ENCODE data around the gene DHX15. TPM values are rescaled to one million over a fixed set of nuclear protein-coding genes. Genes with fewer than 3 reads are reported as not detected.

Gene DHX15
- total RNA-seq, 1 donor from 2014 or later: 130 TPM

GRCh38 chr4:24535399-24535798, 49.0 kb downstream of the DHX15 start:
- peaks cover 10% of the 10 kb centered on the region for H3K36me3 Mint-ChIP-seq (ENCODE audit: low read depth, unreplicated experiment)
- H3K27me3 Mint-ChIP-seq (ENCODE audit: low read depth, unreplicated experiment): no peaks in the 10 kb centered on the region
- H3K4me3 Mint-ChIP-seq (ENCODE audit: unreplicated experiment): no peak overlapping the region
- H3K27ac Mint-ChIP-seq (ENCODE audit: unreplicated experiment): peak overlapping the region; percentile 42
- Histone ChIP-seq H3K9ac (ENCODE audit: low read length) (no peak overlapping the region), H3K4me1 (ENCODE audit: insufficient read depth, low read length) (no peaks in the 10 kb centered on the region), H3K4me2 (ENCODE audit: low read length) (no peak overlapping the region), H3K27ac (ENCODE audit: low read depth, low read length) (no peak overlapping the region), H2AFZ (ENCODE audit: low read depth, low read length) (no peak overlapping the region), H3K79me2 (ENCODE audit: insufficient read depth, low read length) (peaks cover 88% of the 10 kb centered on the region), H3K4me3 (ENCODE audit: insufficient read depth, low read depth, low read length) (no peak overlapping the region), H3K27me3 (ENCODE audit: insufficient read depth, low read length) (no peaks in the 10 kb centered on the region), H4K20me1 (ENCODE audit: insufficient read depth, low read length) (peaks cover 37% of the 10 kb centered on the region), H3K9me3 (ENCODE audit: insufficient read depth, low read depth, low read length) (no peaks in the 10 kb centered on the region), H3K36me3 (ENCODE audit: insufficient read depth, low read length) (peaks cover 46% of the 10 kb centered on the region)
- FAIRE-seq (no peak), DNase-seq (ENCODE audit: low read depth) (no peak)
- TF ChIP-seq CTCF (IDR thresholded peaks at IDR 0.05; ENCODE audit: insufficient read depth, low read depth, low read length) (no peak), EZH2 (IDR thresholded peaks at IDR 0.05; ENCODE audit: insufficient read depth, low read length) (no peak)
- H3K9me3 Mint-ChIP-seq (ENCODE audit: unreplicated experiment): no peaks in the 10 kb centered on the region
- peaks cover 9% of the 10 kb centered on the region for H3K4me1 Mint-ChIP-seq (ENCODE audit: low read depth, unreplicated experiment)

GRCh38 chr4:24533364-24533763, 51.0 kb downstream of the DHX15 start:
- Histone ChIP-seq H3K9ac (ENCODE audit: low read length) (no peak overlapping the region), H3K4me2 (ENCODE audit: low read length) (no peak overlapping the region), H3K4me1 (ENCODE audit: insufficient read depth, low read length) (no peaks in the 10 kb centered on the region), H3K79me2 (ENCODE audit: insufficient read depth, low read length) (peaks cover 77% of the 10 kb centered on the region), H3K9me3 (ENCODE audit: insufficient read depth, low read depth, low read length) (no peaks in the 10 kb centered on the region), H3K36me3 (ENCODE audit: insufficient read depth, low read length) (peaks cover 38% of the 10 kb centered on the region), H3K27ac (ENCODE audit: low read depth, low read length) (no peak overlapping the region), H4K20me1 (ENCODE audit: insufficient read depth, low read length) (peaks cover 38% of the 10 kb centered on the region), H3K4me3 (ENCODE audit: insufficient read depth, low read depth, low read length) (no peak overlapping the region), H3K27me3 (ENCODE audit: insufficient read depth, low read length) (no peaks in the 10 kb centered on the region), H2AFZ (ENCODE audit: low read depth, low read length) (no peak overlapping the region)
- H3K9me3 Mint-ChIP-seq (ENCODE audit: unreplicated experiment): no peaks in the 10 kb centered on the region
- H3K36me3 Mint-ChIP-seq (ENCODE audit: low read depth, unreplicated experiment): peaks cover 13% of the 10 kb centered on the region
- TF ChIP-seq CTCF (IDR thresholded peaks at IDR 0.05; ENCODE audit: insufficient read depth, low read depth, low read length) (no peak), EZH2 (IDR thresholded peaks at IDR 0.05; ENCODE audit: insufficient read depth, low read length) (no peak)
- peak overlapping the region; percentile 29 for H3K27ac Mint-ChIP-seq (ENCODE audit: unreplicated experiment)
- H3K27me3 Mint-ChIP-seq (ENCODE audit: low read depth, unreplicated experiment): no peaks in the 10 kb centered on the region
- H3K4me1 Mint-ChIP-seq (ENCODE audit: low read depth, unreplicated experiment): peaks cover 9% of the 10 kb centered on the region
- no peak overlapping the region for H3K4me3 Mint-ChIP-seq (ENCODE audit: unreplicated experiment)
- no peak for FAIRE-seq
- DNase-seq (ENCODE audit: low read depth): no peak

- Histone ChIP-seq H2AFZ (ENCODE audit: low read depth, low read length) (no peak overlapping the region), H3K79me2 (ENCODE audit: insufficient read depth, low read length) (peaks cover 62% of the 10 kb centered on the region), H3K9ac (ENCODE audit: low read length) (no peak overlapping the region), H3K27ac (ENCODE audit: low read depth, low read length) (no peak overlapping the region), H3K36me3 (ENCODE audit: insufficient read depth, low read length) (peaks cover 46% of the 10 kb centered on the region), H3K4me2 (ENCODE audit: low read length) (no peak overlapping the region), H3K9me3 (ENCODE audit: insufficient read depth, low read depth, low read length) (no peaks in the 10 kb centered on the region), H3K4me1 (ENCODE audit: insufficient read depth, low read length) (no peaks in the 10 kb centered on the region), H4K20me1 (ENCODE audit: insufficient read depth, low read length) (peaks cover 26% of the 10 kb centered on the region), H3K4me3 (ENCODE audit: insufficient read depth, low read depth, low read length) (no peak overlapping the region), H3K27me3 (ENCODE audit: insufficient read depth, low read length) (no peaks in the 10 kb centered on the region)
- Mint-ChIP-seq H3K9me3 (ENCODE audit: unreplicated experiment) (no peaks in the 10 kb centered on the region), H3K36me3 (ENCODE audit: low read depth, unreplicated experiment) (peaks cover 4% of the 10 kb centered on the region), H3K4me3 (ENCODE audit: unreplicated experiment) (no peak overlapping the region), H3K27me3 (ENCODE audit: low read depth, unreplicated experiment) (no peaks in the 10 kb centered on the region), H3K4me1 (ENCODE audit: low read depth, unreplicated experiment) (no peaks in the 10 kb centered on the region), H3K27ac (ENCODE audit: unreplicated experiment) (no peak overlapping the region)
- no peak for DNase-seq (ENCODE audit: low read depth)
- no peak for TF ChIP-seq CTCF (IDR thresholded peaks at IDR 0.05; ENCODE audit: insufficient read depth, low read depth, low read length)
- TF ChIP-seq EZH2 (IDR thresholded peaks at IDR 0.05; ENCODE audit: insufficient read depth, low read length): no peak
- FAIRE-seq: no peak
Measured at GRCh38 chr4:24529555-24529954, 54.8 kb downstream of the DHX15 start.

All from astrocyte (in vitro differentiated cells and primary cell).